SKM-1 (cell line): ENCODE results near the gene GRHL3.

Experiments used
- DNase-seq: peaks from one replicate; lab custom pipeline; 2025; ENCODE audit not compliant: unreplicated experiment; lab: John Stamatoyannopoulos, UW

GRHL3 gene

DNA sequence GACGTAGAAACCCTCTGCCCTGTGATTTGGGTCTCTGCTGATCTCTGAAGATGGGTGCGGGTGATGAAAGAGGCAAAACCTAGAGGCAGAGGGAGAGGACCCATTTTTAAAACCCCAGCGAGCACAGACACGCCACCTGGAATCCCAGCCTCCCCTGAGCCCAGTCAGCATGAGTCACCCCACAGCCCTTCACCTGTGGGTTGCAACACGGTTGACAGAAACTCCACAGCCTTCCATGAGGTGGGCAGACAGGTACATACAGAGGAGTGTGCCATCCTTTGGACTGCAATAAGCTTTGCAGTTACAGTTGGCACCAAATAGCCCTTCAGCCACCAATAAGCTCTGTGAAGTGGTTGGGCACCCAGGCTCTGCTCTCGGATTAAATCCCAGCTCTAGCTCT is 2.1 kb upstream of the GRHL3 start:
- DNase-seq = no peak

DNA sequence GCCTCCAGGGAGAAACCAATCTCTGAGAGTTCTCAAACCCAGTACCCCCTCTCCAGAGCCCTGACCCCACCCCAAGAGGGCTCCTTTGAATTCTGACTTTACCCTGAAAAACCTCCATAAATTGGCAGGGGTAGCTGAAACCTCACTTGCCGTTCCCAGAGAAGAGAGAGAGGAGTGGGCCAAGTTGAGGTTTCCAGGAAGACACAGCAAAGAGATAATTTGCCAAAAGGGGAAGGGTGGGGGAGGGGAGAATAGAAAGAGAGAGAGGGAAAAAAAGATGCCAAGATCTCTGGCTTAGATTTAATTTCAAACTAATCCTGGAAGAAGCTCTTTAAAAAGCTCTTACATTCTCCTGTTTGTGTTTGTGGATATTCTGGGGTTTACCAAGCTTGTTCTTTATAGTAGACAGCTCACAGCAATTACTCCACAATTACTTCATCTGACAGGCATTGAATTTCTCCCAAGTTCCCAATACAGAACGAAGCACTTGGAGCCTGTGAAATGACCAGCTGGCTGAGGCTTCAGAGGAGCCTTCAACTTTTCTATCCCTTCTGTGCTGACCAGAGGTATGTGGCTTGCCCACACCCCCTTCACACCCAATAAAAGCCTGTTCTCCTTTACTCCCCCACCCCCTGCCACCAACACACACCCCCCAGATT is 1.1 kb upstream of the GRHL3 start:
- no peak for DNase-seq

DNA sequence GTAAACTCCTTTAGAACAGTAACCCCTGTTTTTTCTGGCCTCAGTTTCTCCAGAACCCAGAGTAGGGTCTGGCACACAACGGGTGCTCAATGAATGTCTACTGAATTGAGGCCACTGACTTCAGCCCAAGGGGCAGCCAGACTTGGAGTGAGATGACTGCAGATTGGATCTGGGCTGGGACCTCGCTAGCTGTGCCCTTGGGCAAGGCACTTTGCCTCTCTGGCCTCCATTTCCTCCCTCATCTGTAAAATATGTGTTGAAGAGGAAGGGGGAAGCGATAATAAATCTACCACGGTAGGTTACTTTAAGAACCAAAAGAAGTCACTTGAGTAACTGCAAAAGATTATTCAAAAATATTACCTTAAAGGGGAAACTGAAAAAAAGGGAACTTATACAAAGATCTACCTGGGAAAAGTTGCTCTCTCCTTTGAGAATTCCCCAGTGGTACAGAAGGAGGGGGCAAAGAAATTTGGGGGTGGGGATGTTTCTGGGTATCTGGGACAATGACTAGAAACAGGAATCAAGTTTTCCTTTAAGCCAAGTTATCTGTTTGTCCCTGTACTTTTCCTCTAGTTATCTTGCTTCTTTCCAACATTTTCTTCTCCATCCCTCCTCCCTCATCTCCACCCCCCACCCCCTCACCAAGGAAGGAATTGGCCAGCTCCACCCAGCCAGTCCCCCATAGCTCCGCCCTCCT is 394 bp upstream of the GRHL3 start:
- DNase-seq = no peak

DNA sequence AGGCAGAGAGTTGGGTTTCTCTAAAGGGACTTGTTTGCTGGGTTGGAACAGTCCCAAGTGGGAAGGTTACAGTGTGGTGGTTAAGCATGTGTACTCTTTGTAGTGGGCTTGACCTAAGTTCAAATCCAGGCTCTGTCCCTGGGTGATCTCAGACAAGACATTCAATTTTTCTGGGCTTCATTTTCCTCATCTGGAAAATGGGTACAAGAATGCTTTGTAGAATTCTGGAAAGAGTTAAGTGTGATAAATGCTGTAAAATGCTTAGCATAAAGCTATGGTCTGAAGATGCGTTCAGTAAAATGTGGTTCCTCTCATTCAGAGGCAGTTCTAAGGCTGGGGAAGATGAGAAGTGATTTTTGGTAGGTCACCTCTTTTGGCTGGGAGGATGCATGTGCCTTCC is 805 bp downstream of the GRHL3 start:
- DNase-seq = no peak

DNA sequence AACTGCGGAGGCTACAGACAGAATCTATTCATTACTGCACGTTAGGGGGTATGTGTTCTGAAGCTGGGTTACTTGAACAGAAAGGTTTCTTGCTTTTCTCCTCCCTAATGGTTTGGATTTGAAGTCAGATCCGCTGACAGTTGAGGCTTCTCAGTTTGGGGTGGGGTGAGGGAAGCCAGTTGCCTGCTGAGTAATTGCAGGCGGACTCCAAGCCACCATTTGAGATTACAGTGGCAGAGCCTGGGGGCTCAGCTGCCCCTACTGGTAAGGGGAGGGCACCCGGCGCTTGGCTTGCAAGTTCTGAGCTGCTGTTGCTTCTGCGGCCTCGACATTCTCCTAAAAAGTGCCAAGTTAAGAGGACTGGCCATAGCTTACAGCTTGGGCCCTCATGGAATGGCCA is 2.0 kb downstream of the GRHL3 start:
- DNase-seq = no peak

DNA sequence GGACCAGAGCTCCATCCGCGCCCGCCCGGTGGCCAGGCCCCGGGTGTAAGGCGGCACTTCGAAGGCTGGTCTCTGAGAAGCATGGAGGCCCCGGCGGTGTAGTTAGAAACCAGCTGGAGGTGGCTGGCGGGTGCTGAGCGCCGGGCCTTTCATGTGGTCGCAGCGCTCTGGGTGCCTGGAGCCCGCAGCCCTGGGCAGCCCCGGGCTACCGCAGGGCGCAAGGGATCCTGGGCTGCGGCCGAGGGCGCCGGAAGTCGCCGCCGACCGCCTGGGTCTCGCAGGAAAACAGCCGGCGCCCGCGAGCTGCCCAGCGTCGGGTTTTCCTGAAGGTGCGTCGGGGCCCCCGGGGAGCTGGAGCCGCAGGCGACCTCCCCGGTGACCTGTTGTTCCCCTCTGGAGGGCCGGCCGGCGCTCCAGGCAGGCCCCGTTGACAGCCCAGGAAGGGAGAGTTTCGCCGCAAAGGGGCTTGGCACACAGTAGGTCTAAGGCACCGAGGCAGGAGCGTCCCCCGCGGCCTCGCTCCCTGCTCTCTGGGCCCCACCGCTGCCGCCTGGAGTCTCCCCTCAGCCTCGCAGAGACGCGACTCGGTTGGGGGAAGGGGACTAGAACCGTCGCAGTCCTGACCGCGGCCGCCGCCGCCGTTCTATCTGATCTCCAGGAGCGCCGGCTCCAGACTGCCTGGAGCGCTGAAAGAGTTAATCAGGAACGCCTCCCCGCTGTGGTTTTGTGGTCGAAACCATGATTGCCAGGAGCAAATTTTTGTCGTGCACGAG is 2.7 kb downstream of the GRHL3 start:
- DNase-seq = no peak

DNA sequence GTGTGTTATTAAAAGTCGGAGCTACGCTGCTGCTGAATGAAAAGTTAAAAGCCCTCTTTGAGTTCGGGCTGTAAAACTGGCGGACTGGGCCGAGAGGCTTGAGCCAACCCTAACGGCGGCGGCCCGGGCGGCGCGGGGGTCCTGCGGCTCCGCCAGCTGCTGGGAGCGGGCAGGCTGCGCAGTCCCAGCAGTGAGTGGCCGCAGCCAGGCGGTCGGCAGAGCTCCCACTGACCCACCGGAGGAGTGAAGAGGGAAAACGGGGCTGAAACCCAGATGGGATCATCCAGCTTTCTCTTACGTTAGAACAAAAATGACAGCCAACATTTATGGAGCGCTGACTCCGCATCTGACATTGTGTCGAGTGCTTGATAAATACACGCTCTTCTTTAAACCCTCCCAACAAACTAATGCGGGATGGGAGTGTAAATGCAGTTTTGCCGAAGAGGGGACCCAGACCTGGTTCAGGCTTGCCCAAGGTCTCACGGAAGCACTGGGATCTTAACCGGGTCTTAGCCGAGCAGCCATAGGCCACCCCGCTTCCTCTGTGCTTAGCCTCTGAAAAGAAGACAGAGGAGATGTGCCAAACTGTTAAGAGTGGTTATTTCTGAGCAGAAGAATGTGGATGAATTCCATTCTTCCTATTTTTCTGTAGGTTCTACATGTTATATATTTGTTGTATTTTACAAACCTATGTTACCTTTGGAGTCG is 3.5 kb downstream of the GRHL3 start:
- no peak for DNase-seq

DNA sequence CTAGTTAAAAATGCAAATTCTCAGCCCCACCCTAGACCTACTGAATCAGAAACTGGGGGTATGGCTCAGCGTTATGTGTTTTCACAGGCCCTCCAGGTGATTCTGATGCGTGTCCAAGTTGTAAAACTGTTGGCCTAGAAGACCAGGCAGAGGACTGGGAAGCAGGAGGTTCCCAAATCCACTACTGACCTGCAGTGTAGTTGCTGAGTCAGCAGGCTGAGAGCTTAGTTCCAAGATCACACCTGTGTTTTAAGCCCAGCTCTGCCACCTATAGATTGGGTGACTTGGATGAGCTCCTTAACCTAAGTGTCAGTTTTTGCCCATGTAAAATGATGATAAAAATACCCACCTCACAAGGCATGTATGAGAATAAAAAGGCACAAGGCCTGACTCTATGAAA is 4.1 kb downstream of the GRHL3 start:
- no peak for DNase-seq

DNA sequence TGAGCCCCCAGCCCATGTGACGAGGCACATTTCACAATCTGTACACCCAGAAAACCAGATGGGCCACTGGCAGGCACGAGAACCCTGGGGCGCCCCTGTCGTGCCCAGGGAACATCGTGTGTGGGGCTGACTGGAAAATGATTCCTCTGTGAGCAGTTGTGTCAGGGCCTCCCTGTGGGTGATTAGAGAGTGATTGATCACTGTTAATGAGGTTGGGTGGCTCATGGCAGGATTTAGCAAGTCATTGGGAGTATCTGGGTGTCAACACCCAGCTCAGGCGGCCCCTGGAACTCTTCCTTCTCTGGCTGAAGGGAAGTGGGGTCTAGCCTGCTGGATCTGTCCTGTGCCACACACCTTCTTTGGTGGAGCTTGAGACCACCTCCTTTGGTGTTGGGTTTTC is 5.7 kb downstream of the GRHL3 start:
- DNase-seq = no peak

DNA sequence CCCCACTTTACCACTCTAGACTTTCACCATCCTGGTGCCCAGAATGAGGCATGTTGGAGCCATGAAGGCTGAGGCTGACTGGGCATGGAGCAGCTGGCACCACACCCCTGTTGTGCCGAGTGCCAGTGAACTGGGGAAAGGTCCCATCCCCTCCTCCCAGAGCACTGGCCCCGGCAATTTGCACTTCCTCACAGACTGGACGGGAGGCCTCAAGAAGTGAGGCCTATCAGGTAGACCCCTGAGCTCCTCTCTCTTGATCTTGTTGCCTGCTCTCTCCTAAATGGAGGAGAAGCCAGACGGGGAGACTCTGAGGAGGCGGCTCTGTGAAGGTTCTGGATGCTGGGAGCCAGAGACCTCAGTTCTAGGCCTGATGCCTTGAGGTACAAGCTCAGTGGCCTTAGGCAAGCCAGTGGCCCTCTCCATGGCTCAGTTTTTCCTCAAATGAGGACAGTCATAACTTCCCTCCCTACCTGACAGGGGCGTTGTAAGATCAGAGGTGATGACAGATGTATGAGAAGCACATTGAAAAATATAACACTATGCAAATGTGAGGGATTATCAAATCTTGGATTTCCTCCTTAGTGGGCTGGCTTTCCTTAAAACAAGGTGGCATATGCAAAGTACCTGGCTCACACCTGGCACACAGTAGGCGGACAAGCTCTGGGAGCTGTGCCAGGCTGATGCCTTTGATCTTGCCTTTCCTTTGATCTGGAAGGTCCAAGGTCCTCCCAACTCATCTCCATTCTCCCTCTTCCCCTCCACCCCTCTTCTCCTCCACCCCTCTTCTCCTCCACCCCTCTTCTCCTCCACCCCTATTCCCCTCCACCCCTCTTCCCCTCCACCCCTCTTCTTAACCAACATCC is 6.7 kb downstream of the GRHL3 start:
- no peak for DNase-seq

DNA sequence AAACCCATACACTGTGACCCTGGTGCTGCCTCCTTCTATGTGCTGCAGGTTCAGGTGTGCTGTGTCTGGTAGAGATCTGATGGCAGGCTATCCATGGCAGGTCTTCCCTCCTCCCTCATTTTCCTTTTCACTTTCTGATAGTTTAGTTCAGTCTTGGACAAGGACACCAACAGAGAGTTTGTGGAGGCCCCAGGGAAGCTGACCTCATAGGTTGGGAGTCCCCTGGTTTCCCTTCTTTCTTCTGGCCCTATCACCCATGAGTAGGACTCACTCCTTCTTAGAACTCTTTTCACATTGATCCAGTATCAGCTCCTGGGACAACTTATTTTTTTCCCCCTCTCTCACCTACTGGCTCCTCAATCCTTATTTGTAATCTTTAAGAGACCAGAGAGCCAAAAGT is 8.3 kb downstream of the GRHL3 start:
- no peak for DNase-seq

DNA sequence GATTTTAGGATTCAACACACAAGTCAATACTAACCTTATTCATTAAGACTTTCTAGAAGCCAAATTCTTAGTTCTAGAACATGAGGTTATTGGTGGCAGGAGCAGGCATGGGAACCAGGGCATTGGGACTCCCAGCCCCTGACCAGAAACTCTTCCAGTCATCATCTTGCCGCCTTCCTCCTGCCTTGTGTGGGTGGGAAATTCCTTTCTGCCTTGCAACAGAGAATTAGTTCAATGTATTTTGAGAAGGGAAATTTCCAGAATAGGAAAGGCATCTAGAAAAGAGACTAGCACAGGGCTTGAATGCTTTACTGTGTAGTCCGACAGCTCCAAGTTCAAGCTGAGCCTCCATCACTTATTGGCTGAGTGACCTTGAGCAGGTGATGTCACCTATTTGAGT is 8.7 kb downstream of the GRHL3 start:
- no peak for DNase-seq

DNA sequence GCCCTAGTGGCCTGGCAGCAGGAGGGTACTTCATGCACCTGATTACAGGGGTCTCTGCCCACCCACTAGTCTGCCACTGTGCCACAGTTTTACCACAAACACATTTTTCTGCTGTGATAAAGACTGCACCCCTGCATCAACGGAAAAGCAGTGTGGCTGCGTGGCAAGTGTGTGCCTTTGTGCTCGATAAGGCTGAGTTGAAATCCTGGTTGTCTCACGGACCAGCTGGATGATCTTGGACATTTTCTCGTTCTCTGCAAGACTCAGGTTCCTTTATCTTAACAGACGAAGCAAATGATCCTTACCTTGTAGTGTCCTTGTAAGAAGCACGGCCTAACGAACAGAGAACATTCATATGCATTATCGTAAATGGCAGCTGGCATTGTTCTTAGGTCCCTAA is 10.2 kb downstream of the GRHL3 start:
- no peak for DNase-seq

DNA sequence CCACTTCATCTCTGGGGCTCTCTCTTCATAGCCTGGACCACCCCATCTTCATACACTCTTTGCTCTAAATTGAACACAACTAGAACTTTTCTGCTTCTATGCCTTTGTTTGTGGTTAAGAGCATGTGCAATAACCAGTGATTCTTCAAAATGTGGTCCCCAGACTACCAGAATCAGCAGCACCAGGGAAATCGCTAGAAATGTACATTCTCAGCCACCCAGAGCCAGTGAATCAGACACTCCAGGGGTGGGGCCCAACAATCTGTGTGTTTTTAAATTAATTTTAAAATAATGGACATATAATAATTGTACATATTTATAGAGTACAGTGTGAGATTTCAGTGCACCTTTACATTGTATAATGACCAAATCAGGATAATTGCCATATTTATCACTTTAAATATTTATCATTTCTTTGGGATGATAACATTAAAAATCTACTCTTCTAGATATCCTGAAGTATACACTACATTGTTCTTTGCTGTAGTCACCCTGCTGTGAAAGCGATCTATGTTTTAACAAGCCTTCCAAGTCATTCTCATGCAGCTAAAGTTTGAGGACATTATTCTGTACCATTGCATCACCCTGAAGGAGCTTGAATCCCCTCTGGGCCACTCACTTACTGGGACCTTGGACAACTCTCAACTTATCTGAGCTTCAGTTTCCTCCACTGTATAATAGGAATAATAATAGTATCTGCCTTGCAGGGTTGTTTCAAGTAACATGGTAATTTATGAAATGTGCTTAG is 10.8 kb downstream of the GRHL3 start:
- DNase-seq = no peak

DNA sequence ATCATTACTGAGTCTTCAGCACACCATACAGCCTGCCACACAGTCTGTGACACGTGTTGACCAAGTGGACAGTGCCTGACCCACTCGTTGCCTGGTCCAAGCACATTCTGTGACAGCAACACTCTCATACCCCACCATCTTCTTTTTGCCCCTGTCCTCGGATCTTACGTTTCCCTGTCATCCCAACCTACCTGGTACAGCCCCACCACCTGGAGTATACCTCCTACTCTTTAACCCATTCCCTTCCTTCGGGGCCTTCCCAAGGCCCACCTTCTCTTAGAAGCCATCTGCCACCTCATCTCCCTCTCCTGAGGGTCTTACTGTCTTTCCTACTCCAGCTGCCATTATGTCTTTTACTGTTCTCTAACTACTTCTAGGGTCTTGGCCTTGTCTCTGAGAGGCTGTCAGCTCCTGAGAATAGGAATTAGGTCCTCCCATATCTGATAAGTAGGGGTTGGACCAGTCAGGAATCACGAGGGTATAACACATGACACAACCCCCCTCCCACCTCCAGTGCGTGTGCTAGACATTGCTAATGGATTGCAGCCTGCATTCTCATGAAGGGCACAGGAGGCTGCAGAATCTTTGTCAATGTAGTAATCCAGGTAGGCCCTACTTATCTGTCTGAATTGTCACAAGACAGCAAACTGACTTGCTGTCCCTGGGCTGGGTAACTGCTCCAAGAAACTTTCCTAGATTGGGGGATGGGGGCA is 13.0 kb downstream of the GRHL3 start:
- DNase-seq = no peak

DNA sequence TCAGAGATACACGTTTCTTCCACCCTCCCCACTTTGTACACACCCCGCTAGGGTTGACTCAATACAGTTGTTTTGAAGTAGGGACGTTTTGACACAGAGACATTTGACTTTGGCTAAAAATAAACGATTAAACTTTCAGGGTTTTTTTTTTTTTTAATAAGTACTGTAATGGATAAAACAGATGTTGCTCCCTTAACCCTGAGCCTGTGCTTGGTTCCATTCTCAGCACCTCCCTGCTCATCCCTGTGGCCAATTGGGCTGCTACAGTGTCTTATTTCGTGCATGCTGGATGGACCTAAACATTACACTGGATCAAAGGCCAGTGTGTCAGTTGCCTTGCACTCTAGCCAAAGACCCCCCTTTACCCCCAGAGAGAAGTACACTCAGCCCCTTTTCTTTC is 16.9 kb downstream of the GRHL3 start:
- no peak for DNase-seq

DNA sequence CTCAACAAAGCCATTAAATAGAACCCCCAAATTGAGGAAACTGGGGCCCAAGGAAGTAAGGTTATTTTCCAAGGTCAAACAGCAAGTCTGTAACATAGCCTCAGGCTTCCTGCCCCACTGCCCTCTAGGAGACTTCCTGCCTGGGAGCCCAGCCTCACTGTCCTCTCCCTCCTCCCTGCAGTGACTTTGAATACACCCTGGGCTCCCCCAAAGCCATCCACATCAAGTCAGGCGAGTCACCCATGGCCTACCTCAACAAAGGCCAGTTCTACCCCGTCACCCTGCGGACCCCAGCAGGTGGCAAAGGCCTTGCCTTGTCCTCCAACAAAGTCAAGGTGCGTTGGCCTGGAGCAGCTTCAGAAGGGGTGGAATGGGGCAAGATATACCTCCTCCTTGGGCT is 18.3 kb downstream of the GRHL3 start:
- no peak for DNase-seq

DNA sequence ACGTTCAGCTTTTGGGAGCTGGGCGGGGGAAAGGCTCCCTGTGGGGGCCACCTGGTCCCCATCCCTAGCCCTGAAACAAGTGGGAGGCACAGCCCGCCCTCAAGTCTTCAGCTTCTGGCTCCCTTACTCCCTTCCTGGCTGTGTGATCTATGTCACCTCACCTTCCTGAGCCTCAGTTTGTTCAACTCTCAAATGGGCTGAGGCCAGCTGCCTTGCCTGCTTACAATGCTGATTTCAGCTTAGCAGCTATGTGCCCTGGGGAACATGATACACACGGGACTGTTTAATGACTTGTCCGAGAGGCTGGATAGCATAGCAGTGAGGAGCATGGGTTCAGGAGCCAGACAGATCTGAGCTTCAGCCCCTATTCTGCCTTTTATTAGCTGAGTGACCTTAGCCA is 19.3 kb downstream of the GRHL3 start:
- no peak for DNase-seq

DNA sequence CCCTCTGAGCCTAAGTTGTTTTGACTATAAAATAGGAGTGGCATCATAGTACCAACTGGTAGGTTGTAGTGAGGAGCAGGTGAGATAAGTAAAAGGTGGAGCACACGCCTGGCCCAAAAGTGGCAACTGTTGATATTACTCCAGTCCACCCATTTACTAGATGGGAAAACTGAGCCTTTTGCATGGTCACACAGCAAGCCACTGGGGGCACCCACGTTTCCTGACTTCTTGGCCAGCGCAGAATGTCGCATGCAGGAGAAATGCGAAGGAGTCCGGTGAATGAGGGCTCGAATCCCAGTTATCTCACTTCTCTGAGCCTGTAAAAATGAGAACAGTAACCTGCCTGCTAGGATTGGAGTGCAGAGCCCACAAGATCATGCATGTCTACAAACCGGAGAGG is 20.8 kb downstream of the GRHL3 start:
- DNase-seq = no peak
